ENCODE results near the gene BAZ1A. TPM values are rescaled to one million over a fixed set of nuclear protein-coding genes. Genes with fewer than 3 reads are reported as not detected.

BAZ1A gene
- total RNA-seq, 1 experiment from 2014 or later: 24.2 TPM

- ChIA-PET POLR2A (no interaction called here), RAD21 (ENCODE audit: low non-redundant PET in 1 of 2, low total read pairs in 2 of 2, uncharacterized antibody in 2 of 2, unreplicated experiment in 2 of 2) (no interaction called here), CTCF (interaction anchor here (1.7 kb wide), 1 partner anchor 26 kb away, joined by 6 read pairs; no protein-coding TSS in a partner anchor)
- no peak for TF ChIP-seq FOSL1 (IDR thresholded peaks at IDR 0.05; ENCODE audit: low read depth)
- no peak for TF ChIP-seq SP1 (IDR thresholded peaks at IDR 0.05; ENCODE audit: low read depth)
- TF ChIP-seq ELF1 (IDR thresholded peaks at IDR 0.05; ENCODE audit: borderline replicate concordance, low read depth): no peak
- TF ChIP-seq JUND (IDR thresholded peaks at IDR 0.05): no peak
- no peak for TF ChIP-seq POLR2AphosphoS5 (IDR thresholded peaks at IDR 0.05; ENCODE audit: low read depth, low read length)
- TF ChIP-seq, protein P1, sequence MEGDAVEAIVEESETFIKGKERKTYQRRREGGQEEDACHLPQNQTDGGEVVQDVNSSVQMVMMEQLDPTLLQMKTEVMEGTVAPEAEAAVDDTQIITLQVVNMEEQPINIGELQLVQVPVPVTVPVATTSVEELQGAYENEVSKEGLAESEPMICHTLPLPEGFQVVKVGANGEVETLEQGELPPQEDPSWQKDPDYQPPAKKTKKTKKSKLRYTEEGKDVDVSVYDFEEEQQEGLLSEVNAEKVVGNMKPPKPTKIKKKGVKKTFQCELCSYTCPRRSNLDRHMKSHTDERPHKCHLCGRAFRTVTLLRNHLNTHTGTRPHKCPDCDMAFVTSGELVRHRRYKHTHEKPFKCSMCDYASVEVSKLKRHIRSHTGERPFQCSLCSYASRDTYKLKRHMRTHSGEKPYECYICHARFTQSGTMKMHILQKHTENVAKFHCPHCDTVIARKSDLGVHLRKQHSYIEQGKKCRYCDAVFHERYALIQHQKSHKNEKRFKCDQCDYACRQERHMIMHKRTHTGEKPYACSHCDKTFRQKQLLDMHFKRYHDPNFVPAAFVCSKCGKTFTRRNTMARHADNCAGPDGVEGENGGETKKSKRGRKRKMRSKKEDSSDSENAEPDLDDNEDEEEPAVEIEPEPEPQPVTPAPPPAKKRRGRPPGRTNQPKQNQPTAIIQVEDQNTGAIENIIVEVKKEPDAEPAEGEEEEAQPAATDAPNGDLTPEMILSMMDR (IDR thresholded peaks at IDR 0.05 in 2 of 3, conservative IDR thresholded peaks at IDR 0.05 in 1 of 3; ENCODE audit: borderline replicate concordance in 1 of 3, insufficient read depth in 1 of 3, low read depth in 2 of 3, low read length in 2 of 3): no peak
- TF ChIP-seq CEBPB (IDR thresholded peaks at IDR 0.05; ENCODE audit: low read depth): no peak
- no peak for TF ChIP-seq EGR1 (IDR thresholded peaks at IDR 0.05; ENCODE audit: low read depth)
- TF ChIP-seq YY1 (IDR thresholded peaks at IDR 0.05; ENCODE audit: extremely low read depth, insufficient replicate concordance, low read depth, low read length): no peak
- no peak for TF ChIP-seq ZFX (IDR thresholded peaks at IDR 0.05)
- TF ChIP-seq, protein P2, sequence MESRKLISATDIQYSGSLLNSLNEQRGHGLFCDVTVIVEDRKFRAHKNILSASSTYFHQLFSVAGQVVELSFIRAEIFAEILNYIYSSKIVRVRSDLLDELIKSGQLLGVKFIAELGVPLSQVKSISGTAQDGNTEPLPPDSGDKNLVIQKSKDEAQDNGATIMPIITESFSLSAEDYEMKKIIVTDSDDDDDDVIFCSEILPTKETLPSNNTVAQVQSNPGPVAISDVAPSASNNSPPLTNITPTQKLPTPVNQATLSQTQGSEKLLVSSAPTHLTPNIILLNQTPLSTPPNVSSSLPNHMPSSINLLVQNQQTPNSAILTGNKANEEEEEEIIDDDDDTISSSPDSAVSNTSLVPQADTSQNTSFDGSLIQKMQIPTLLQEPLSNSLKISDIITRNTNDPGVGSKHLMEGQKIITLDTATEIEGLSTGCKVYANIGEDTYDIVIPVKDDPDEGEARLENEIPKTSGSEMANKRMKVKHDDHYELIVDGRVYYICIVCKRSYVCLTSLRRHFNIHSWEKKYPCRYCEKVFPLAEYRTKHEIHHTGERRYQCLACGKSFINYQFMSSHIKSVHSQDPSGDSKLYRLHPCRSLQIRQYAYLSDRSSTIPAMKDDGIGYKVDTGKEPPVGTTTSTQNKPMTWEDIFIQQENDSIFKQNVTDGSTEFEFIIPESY (IDR thresholded peaks at IDR 0.05; ENCODE audit: extremely low read depth, insufficient replicate concordance, low read length): no peak
- no TSS peak for BruUV-seq (replicated peaks)
- Histone ChIP-seq H3K79me2 (ENCODE audit: insufficient read depth, low read length) (no peaks in the 10 kb centered on the region), H3K4me2 (ENCODE audit: low read length) (no peak overlapping the region), H3K4me3 (replicated peaks in 1 of 2; ENCODE audit: low read depth in 1 of 2, low read length in 2 of 2) (no peak overlapping the region), H3K9me3 (ENCODE audit: control insufficient read depth in 1 of 2, insufficient read depth in 1 of 2, low read depth in 1 of 2, low read length in 2 of 2) (no peaks in the 10 kb centered on the region), H4K20me1 (ENCODE audit: insufficient read depth) (no peaks in the 10 kb centered on the region), H3K4me1 (ENCODE audit: control insufficient read depth in 1 of 2, insufficient read depth in 2 of 2, low read length in 2 of 2) (no peaks in the 10 kb centered on the region), H2AFZ (ENCODE audit: low read depth, low read length, poor library complexity, severe bottlenecking) (no peak overlapping the region), H3K9me2 (ENCODE audit: insufficient read depth) (no peaks in the 10 kb centered on the region), H3K27ac (ENCODE audit: low read depth, low read length) (no peak overlapping the region), H3K27me3 (ENCODE audit: insufficient read depth, low read length) (no peaks in the 10 kb centered on the region), H3K9ac (ENCODE audit: low read length) (no peak overlapping the region), H3K36me3 (ENCODE audit: control insufficient read depth in 1 of 2, insufficient read depth in 2 of 2, low read length in 2 of 2) (peaks cover 2 to 4% of the 10 kb centered on the region in 2 experiments; a peak in 2 of 4 replicates)
- ATAC-seq (no peak), DNase-seq (ENCODE audit: low read depth, low spot score) (no peak)
- intact Hi-C loops (cut with micrococcal nuclease): no loop called here
Measured at GRCh38 chr14:34749408-34749807, 125.8 kb downstream of the BAZ1A start.

Measured in HCT116 (cell line).